Fibroblast of lung (primary cell): Measurements from ENCODE around the gene CALB2.

Experiments used
- EZH2 ChIP-seq: IDR thresholded peaks from 2 replicates; pipeline ENCODE4 v1.5.1; 2012; ENCODE audit warnings: low read length, control low read depth, mild to moderate bottlenecking; ENCODE audit errors: missing control alignments
- TF ChIP-seq, protein P1 (sequence below), 2 donors: IDR thresholded peaks in 1 of 2; conservative IDR thresholded peaks in 1 of 2; 1 replicate in 1 of 2; 2 replicates in 1 of 2; pipeline ENCODE4 v1.5.1; 2011 to 2012; ENCODE audit warnings: low read length in 2 of 2, control low read depth in 1 of 2, inconsistent platforms in 1 of 2, low read depth in 1 of 2, mild to moderate bottlenecking in 1 of 2

DNA sequence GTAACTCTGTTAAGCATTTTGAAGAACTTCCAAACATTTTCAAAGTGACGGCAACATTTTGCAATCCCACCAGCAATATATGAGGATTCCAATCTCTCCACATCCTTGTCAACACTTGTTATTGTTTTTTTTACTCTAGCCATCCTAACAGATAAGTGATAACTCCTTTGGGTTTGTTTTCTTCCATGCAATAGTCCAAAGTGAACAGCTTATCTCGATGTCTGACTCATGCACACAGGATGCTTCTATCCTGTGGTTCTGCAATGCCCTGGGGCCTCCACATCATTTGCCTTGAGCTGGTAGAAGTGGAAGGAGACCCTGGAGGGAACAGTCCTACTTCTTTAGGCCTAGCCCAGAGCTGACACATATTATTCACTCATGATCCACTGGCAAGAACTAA, 70.4 kb downstream of the CALB2 start:
- TF ChIP-seq, protein P1, sequence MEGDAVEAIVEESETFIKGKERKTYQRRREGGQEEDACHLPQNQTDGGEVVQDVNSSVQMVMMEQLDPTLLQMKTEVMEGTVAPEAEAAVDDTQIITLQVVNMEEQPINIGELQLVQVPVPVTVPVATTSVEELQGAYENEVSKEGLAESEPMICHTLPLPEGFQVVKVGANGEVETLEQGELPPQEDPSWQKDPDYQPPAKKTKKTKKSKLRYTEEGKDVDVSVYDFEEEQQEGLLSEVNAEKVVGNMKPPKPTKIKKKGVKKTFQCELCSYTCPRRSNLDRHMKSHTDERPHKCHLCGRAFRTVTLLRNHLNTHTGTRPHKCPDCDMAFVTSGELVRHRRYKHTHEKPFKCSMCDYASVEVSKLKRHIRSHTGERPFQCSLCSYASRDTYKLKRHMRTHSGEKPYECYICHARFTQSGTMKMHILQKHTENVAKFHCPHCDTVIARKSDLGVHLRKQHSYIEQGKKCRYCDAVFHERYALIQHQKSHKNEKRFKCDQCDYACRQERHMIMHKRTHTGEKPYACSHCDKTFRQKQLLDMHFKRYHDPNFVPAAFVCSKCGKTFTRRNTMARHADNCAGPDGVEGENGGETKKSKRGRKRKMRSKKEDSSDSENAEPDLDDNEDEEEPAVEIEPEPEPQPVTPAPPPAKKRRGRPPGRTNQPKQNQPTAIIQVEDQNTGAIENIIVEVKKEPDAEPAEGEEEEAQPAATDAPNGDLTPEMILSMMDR (conservative IDR thresholded peaks at IDR 0.05 in 1 of 2, IDR thresholded peaks at IDR 0.05 in 1 of 2; ENCODE audit: low read depth in 1 of 2, low read length in 2 of 2): no peak
- no peak for TF ChIP-seq EZH2
